ENCODE measurements around the gene HTT. TPM values are rescaled to one million over a fixed set of nuclear protein-coding genes. Genes with fewer than 3 reads are reported as not detected.

HTT gene
- total and polyA plus RNA-seq, 4 experiments from 2014 or later = 0.57 to 67.7 (median 33.5) TPM

- Mint-ChIP-seq H3K9me3 (no peaks in the 10 kb centered on the region), H3K27me3 (no peaks in the 10 kb centered on the region), H3K4me1 (no peaks in the 10 kb centered on the region), H3K36me3 (peaks cover 73 to 87% of the 10 kb centered on the region in 2 donors), H3K27ac (peak overlapping the region in 1 of 7 donors; percentile 42), H3K4me3 (no peak overlapping the region)
- Histone ChIP-seq H3K4me1 (ENCODE audit: insufficient read depth, low read length) (no peaks in the 10 kb centered on the region), H3K4me3 (ENCODE audit: low read length in 2 of 2) (no peak overlapping the region), H3K27ac (ENCODE audit: low read depth, low read length) (no peak overlapping the region), H3K27me3 (ENCODE audit: insufficient read depth, low read length) (no peaks in the 10 kb centered on the region), H3K36me3 (ENCODE audit: insufficient read depth, low read length) (peaks cover 60% of the 10 kb centered on the region), H3K9me3 (ENCODE audit: control insufficient read depth in 1 of 2, low read length in 2 of 2) (no peaks in the 10 kb centered on the region)
- CTCF ChIA-PET (ENCODE audit: partially characterized antibody) = no interaction called here
- intact Hi-C loops (cut with micrococcal nuclease) = no loop called here
- POLR2A ChIA-PET (ENCODE audit: partially characterized antibody) = no interaction called here
- DNase-seq = no peak
Measured at GRCh38 chr4:3179126-3179706, 104.7 kb downstream of the HTT start.

DNA sequence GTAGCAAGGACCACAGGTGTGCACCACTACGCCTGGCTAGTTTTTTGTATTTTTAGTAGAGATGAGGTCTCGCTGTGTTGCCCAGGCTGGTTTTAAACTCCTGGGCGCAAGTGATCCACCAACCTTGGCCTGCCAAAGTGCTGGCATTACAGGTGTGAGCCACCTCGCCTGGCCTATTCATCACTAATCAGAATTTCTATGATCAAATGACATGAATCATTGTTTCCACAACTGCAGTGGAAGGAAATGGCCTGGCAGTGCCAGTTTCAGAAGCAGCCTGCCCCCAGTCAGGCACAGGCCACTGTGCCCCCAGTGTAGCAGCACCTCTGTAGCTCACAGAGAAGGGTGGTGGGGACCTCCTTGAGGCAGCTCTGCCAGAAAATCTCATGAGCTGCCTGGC is 108.5 kb downstream of the HTT start:
- peaks cover 44% of the 10 kb centered on the region for H3K36me3 ChIP-seq (ENCODE audit: insufficient read depth, low read length)
- no peaks in the 10 kb centered on the region for H3K4me1 ChIP-seq (ENCODE audit: insufficient read depth, low read length)
- CTCF ChIA-PET (ENCODE audit: partially characterized antibody) = no interaction called here
- no peak for DNase-seq
- H3K27ac ChIP-seq (ENCODE audit: low read depth, low read length) = no peak overlapping the region
- H3K27me3 ChIP-seq (ENCODE audit: insufficient read depth, low read length) = no peaks in the 10 kb centered on the region
- no peaks in the 10 kb centered on the region for H3K27me3 Mint-ChIP-seq
- H3K9me3 Mint-ChIP-seq = no peaks in the 10 kb centered on the region
- no peaks in the 10 kb centered on the region for H3K9me3 ChIP-seq (ENCODE audit: control insufficient read depth in 1 of 2, low read length in 2 of 2)
- POLR2A ChIA-PET (ENCODE audit: partially characterized antibody) = no interaction called here
- H3K4me1 Mint-ChIP-seq = peaks cover 0 to 5% (median 0%) of the 10 kb centered on the region in 4 donors
- H3K4me3 Mint-ChIP-seq = no peak overlapping the region
- no peak overlapping the region for H3K4me3 ChIP-seq (ENCODE audit: low read length in 2 of 2)
- peaks cover 73 to 86% of the 10 kb centered on the region in 2 donors for H3K36me3 Mint-ChIP-seq
- no peak overlapping the region for H3K27ac Mint-ChIP-seq
- intact Hi-C loops (cut with micrococcal nuclease) = no loop called here

GRCh38 chr4:3184725-3185124 is 110.2 kb downstream of the HTT start:
- Mint-ChIP-seq H3K4me3 (no peak overlapping the region), H3K27ac (peak overlapping the region in 5 of 7 donors; percentile 47 to 90 (median 58)), H3K36me3 (peaks cover 68 to 87% of the 10 kb centered on the region in 2 donors), H3K4me1 (peaks cover 0 to 5% (median 0%) of the 10 kb centered on the region in 4 donors), H3K27me3 (no peaks in the 10 kb centered on the region), H3K9me3 (no peaks in the 10 kb centered on the region)
- no peak overlapping the region for H3K4me3 ChIP-seq (ENCODE audit: low read length in 2 of 2)
- CTCF ChIA-PET (ENCODE audit: partially characterized antibody) = interaction anchor here (1.0 kb wide), 2 partner anchors 77 to 296 kb away, joined by 3 read pairs; no protein-coding TSS in a partner anchor
- no peak for DNase-seq
- H3K27ac ChIP-seq (ENCODE audit: low read depth, low read length) = no peak overlapping the region
- no peaks in the 10 kb centered on the region for H3K27me3 ChIP-seq (ENCODE audit: insufficient read depth, low read length)
- H3K36me3 ChIP-seq (ENCODE audit: insufficient read depth, low read length) = peaks cover 43% of the 10 kb centered on the region
- no peaks in the 10 kb centered on the region for H3K4me1 ChIP-seq (ENCODE audit: insufficient read depth, low read length)
- POLR2A ChIA-PET (ENCODE audit: partially characterized antibody) = no interaction called here
- intact Hi-C loops (cut with micrococcal nuclease) = no loop called here
- H3K9me3 ChIP-seq (ENCODE audit: control insufficient read depth in 1 of 2, low read length in 2 of 2) = no peaks in the 10 kb centered on the region

- CTCF ChIA-PET (ENCODE audit: partially characterized antibody) = no interaction called here
Measured at GRCh38 chr4:3186609-3187008, 112.1 kb downstream of the HTT start.

DNA sequence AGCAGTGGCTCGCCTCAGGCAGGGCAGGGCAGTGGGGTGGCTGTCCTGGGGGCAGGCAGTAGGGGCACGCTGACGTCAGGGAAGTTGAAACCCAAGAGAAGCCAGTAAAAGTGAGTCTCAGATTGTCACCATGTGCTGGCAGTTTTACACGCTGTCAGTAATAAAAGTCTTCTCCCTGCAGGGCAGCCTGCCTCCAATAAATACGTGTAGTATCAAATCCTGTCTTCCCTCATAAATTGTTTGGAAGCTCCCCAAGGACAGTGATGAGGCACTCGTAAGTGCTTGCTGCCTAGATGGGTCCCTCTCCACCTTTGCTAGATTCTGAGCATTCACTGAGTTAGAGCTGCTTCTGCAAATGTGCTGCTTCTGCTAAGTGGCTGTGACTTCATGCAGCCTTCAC is 113.6 kb downstream of the HTT start:
- ChIA-PET CTCF (ENCODE audit: partially characterized antibody) (interaction anchor here (0.9 kb wide), 1 partner anchor 14 kb away, joined by 3 read pairs; no protein-coding TSS in a partner anchor), POLR2A (ENCODE audit: partially characterized antibody) (no interaction called here)
- H3K27ac Mint-ChIP-seq = no peak overlapping the region
- H3K9me3 ChIP-seq (ENCODE audit: control insufficient read depth in 1 of 2, low read length in 2 of 2) = no peaks in the 10 kb centered on the region
- H3K4me1 ChIP-seq (ENCODE audit: insufficient read depth, low read length) = peaks cover 9% of the 10 kb centered on the region
- no peak overlapping the region for H3K4me3 Mint-ChIP-seq
- intact Hi-C loops (cut with micrococcal nuclease) = no loop called here
- no peaks in the 10 kb centered on the region for H3K27me3 ChIP-seq (ENCODE audit: insufficient read depth, low read length)
- no peak overlapping the region for H3K27ac ChIP-seq (ENCODE audit: low read depth, low read length)
- no peak overlapping the region for H3K4me3 ChIP-seq (ENCODE audit: low read length in 2 of 2)
- no peak for DNase-seq
- H3K36me3 Mint-ChIP-seq = peaks cover 47 to 68% of the 10 kb centered on the region in 2 donors
- peaks cover 11 to 23% (median 16%) of the 10 kb centered on the region in 4 donors for H3K4me1 Mint-ChIP-seq
- peaks cover 30% of the 10 kb centered on the region for H3K36me3 ChIP-seq (ENCODE audit: insufficient read depth, low read length)
- H3K27me3 Mint-ChIP-seq = no peaks in the 10 kb centered on the region
- H3K9me3 Mint-ChIP-seq = no peaks in the 10 kb centered on the region

More at GRCh38 chr4:3186609-3187008, 112.1 kb downstream of the HTT start:
- POLR2A ChIA-PET (ENCODE audit: partially characterized antibody) = no interaction called here
- H3K4me1 ChIP-seq (ENCODE audit: insufficient read depth, low read length) = no peaks in the 10 kb centered on the region
- H3K9me3 ChIP-seq (ENCODE audit: control insufficient read depth in 1 of 2, low read length in 2 of 2) = no peaks in the 10 kb centered on the region
- no peaks in the 10 kb centered on the region for H3K27me3 ChIP-seq (ENCODE audit: insufficient read depth, low read length)
- no peak overlapping the region for H3K4me3 ChIP-seq (ENCODE audit: low read length in 2 of 2)
- no peak overlapping the region for H3K27ac ChIP-seq (ENCODE audit: low read depth, low read length)
- H3K9me3 Mint-ChIP-seq = no peaks in the 10 kb centered on the region
- H3K27me3 Mint-ChIP-seq = no peaks in the 10 kb centered on the region
- no peak for DNase-seq
- peaks cover 43% of the 10 kb centered on the region for H3K36me3 ChIP-seq (ENCODE audit: insufficient read depth, low read length)
- H3K4me1 Mint-ChIP-seq = peaks cover 2 to 10% (median 4%) of the 10 kb centered on the region in 4 donors
- intact Hi-C loops (cut with micrococcal nuclease) = no loop called here
- H3K36me3 Mint-ChIP-seq = peaks cover 59 to 80% of the 10 kb centered on the region in 2 donors
- H3K4me3 Mint-ChIP-seq = no peak overlapping the region
- H3K27ac Mint-ChIP-seq = no peak overlapping the region

DNA sequence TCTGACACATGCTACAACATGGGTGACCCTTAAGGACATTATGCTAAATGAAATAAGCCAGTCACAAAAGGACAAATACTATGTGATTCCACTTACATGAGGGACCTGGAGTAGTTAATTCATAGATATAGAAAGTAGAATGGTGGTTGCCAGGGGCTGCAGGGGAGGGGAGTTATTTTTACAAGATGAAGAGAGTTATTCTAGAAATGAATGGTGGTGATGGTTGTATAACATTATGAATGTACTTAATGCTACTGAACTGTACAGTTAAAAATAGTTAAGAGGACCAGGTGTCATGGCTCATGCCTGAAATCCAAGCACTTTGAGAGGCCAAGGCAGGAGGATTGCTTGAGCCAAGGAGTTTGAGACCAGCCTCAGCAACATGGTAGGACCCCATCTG is 115.0 kb downstream of the HTT start:
- Histone ChIP-seq H3K36me3 (ENCODE audit: insufficient read depth, low read length) (peaks cover 18% of the 10 kb centered on the region), H3K27ac (ENCODE audit: low read depth, low read length) (no peak overlapping the region), H3K9me3 (ENCODE audit: control insufficient read depth in 1 of 2, low read length in 2 of 2) (no peaks in the 10 kb centered on the region), H3K4me3 (ENCODE audit: low read length in 2 of 2) (no peak overlapping the region), H3K27me3 (ENCODE audit: insufficient read depth, low read length) (no peaks in the 10 kb centered on the region), H3K4me1 (ENCODE audit: insufficient read depth, low read length) (peaks cover 17% of the 10 kb centered on the region)
- Mint-ChIP-seq H3K4me3 (no peak overlapping the region), H3K9me3 (no peaks in the 10 kb centered on the region), H3K36me3 (peaks cover 36 to 58% of the 10 kb centered on the region in 2 donors), H3K27ac (peak overlapping the region in 5 of 7 donors; percentile 10 to 67 (median 42)), H3K4me1 (peaks cover 19 to 33% (median 25%) of the 10 kb centered on the region in 4 donors), H3K27me3 (no peaks in the 10 kb centered on the region)
- no peak for DNase-seq
- POLR2A ChIA-PET (ENCODE audit: partially characterized antibody) = no interaction called here
- CTCF ChIA-PET (ENCODE audit: partially characterized antibody) = no interaction called here
- intact Hi-C loops (cut with micrococcal nuclease) = no loop called here

GRCh38 chr4:3190549-3190948 is 116.1 kb downstream of the HTT start:
- Mint-ChIP-seq H3K9me3 (no peaks in the 10 kb centered on the region), H3K4me1 (peaks cover 24 to 44% (median 32%) of the 10 kb centered on the region in 4 donors), H3K27ac (no peak overlapping the region), H3K4me3 (no peak overlapping the region), H3K27me3 (no peaks in the 10 kb centered on the region), H3K36me3 (peaks cover 36 to 47% of the 10 kb centered on the region in 2 donors)
- H3K27ac ChIP-seq (ENCODE audit: low read depth, low read length) = no peak overlapping the region
- no peaks in the 10 kb centered on the region for H3K9me3 ChIP-seq (ENCODE audit: control insufficient read depth in 1 of 2, low read length in 2 of 2)
- no peak for DNase-seq
- peaks cover 13% of the 10 kb centered on the region for H3K36me3 ChIP-seq (ENCODE audit: insufficient read depth, low read length)
- peaks cover 28% of the 10 kb centered on the region for H3K4me1 ChIP-seq (ENCODE audit: insufficient read depth, low read length)
- intact Hi-C loops (cut with micrococcal nuclease) = loop anchor here (5.0 kb wide), 1 partner anchor 83 kb away; no protein-coding TSS in a partner anchor
- no peak overlapping the region for H3K4me3 ChIP-seq (ENCODE audit: low read length in 2 of 2)
- ChIA-PET CTCF (ENCODE audit: partially characterized antibody) (interaction anchor here (1.2 to 4.8 kb wide), 3 partner anchors 84 to 290 kb away, joined by 3 to 35 read pairs (median 15); no protein-coding TSS in a partner anchor), POLR2A (ENCODE audit: partially characterized antibody) (no interaction called here)
- no peaks in the 10 kb centered on the region for H3K27me3 ChIP-seq (ENCODE audit: insufficient read depth, low read length)

Data from CD4-positive, alpha-beta memory T cell (primary cell).